ENCODE data around the gene MORN1. TPM values are rescaled to one million over a fixed set of nuclear protein-coding genes. Genes with fewer than 3 reads are reported as not detected.

Gene MORN1
- total RNA-seq, 2 experiments from 2014 or later, result 5.9 to 6.6 TPM

GRCh38 chr1:2290595-2291510 is 100.5 kb downstream of the MORN1 start:
- intact Hi-C loops (cut with micrococcal nuclease), result loop anchor here (1.0 to 5.0 kb wide), 2 partner anchors 10 to 59 kb away; no protein-coding TSS in a partner anchor
- Mint-ChIP-seq H3K36me3 (ENCODE audit: low read depth) (peaks cover 5% of the 10 kb centered on the region), H3K4me1 (ENCODE audit: low read depth) (peaks cover 78% of the 10 kb centered on the region), H3K9me3 (no peaks in the 10 kb centered on the region), H3K27ac (peak overlapping the region; percentile 95), H3K27me3 (no peaks in the 10 kb centered on the region), H3K4me3 (peak overlapping the region; percentile 76)
- TF ChIP-seq CTCF (IDR thresholded peaks at IDR 0.05), result no peak
- DNase-seq, result peak; percentile 98
- peak; percentile 92 for ATAC-seq
- POLR2A ChIA-PET, result interaction anchor here (0.6 to 4.1 kb wide), 10 partner anchors 9 to 125 kb away, joined by 3 to 23 read pairs (median 4); partner anchors contain the start of genes MORN1 and RER1
- CTCF ChIA-PET, result interaction anchor here (0.8 to 3.2 kb wide), 9 partner anchors 9 to 246 kb away, joined by 3 to 15 read pairs (median 4); no protein-coding TSS in a partner anchor

DNA sequence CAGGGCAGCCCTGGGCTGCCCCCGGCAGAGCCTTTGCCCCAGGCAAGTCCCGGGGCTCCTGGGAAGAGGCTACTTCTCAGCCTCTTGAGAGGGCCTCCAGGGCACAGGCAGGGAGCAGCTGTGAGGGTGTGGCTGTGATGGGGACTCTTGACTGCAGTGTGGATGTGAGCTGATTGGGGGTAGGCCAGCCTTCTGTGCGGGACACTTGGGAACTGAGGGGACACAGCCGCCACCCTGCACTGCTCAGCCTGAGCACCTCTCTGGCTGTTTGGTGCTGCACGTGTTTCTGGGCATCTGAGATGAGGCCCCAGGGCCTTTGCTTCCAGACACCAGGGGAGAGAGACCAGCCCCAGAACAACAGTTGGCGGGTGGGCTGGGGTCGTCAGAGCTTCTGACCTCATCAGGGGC is 101.2 kb downstream of the MORN1 start:
- DNase-seq (no peak), ATAC-seq (peak; percentile 52)
- H3K9me3 Mint-ChIP-seq, result no peaks in the 10 kb centered on the region
- H3K4me3 Mint-ChIP-seq, result peak overlapping the region; percentile 76
- POLR2A ChIA-PET, result interaction anchor here (0.5 to 4.1 kb wide), 6 partner anchors 10 to 126 kb away, joined by 3 to 23 read pairs (median 6); no protein-coding TSS in a partner anchor
- no peak for TF ChIP-seq CTCF (IDR thresholded peaks at IDR 0.05)
- no peaks in the 10 kb centered on the region for H3K27me3 Mint-ChIP-seq
- H3K36me3 Mint-ChIP-seq (ENCODE audit: low read depth), result peaks cover 5% of the 10 kb centered on the region
- H3K4me1 Mint-ChIP-seq (ENCODE audit: low read depth), result peaks cover 71% of the 10 kb centered on the region
- CTCF ChIA-PET, result interaction anchor here (1.0 to 3.2 kb wide), 7 partner anchors 10 to 95 kb away, joined by 4 to 15 read pairs (median 7); no protein-coding TSS in a partner anchor
- peak overlapping the region; percentile 95 for H3K27ac Mint-ChIP-seq
- intact Hi-C loops (cut with micrococcal nuclease), result loop anchor here (1.0 to 5.0 kb wide), 2 partner anchors 11 to 58 kb away; no protein-coding TSS in a partner anchor

DNA sequence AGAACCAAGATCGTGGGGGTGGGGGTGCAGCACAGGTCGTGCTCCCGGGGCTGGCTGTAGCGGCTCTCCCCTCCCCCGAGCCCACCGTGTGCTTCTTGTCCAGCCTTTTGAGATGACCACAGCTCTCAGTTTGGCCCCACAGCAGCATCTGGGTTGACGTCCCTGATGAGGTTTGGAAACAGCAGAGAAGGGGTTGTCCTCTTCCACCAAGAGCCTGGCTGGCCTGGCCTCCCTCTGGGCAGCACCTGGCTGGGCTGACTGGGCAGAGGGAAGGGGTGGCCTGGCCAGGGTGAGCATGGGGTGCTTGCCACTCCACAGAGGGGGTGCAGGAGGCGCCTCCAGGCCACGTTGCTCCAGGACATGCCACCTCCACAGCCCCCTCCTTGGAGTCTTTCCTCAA is 101.7 kb downstream of the MORN1 start:
- ChIA-PET CTCF (interaction anchor here (1.1 to 3.2 kb wide), 3 partner anchors 11 to 95 kb away, joined by 4 to 15 read pairs (median 5); partner anchors contain the start of gene FAAP20), POLR2A (interaction anchor here (0.5 to 4.1 kb wide), 8 partner anchors 9 to 127 kb away, joined by 3 to 22 read pairs (median 4); no protein-coding TSS in a partner anchor)
- H3K36me3 Mint-ChIP-seq (ENCODE audit: low read depth), result peaks cover 5% of the 10 kb centered on the region
- intact Hi-C loops (cut with micrococcal nuclease), result loop anchor here (1.0 to 5.0 kb wide), 2 partner anchors 12 to 57 kb away; no protein-coding TSS in a partner anchor
- H3K9me3 Mint-ChIP-seq, result no peaks in the 10 kb centered on the region
- DNase-seq (no peak), ATAC-seq (no peak)
- H3K27ac Mint-ChIP-seq, result peak overlapping the region; percentile 95
- TF ChIP-seq CTCF (IDR thresholded peaks at IDR 0.05), result no peak
- H3K27me3 Mint-ChIP-seq, result no peaks in the 10 kb centered on the region
- peak overlapping the region; percentile 76 for H3K4me3 Mint-ChIP-seq
- H3K4me1 Mint-ChIP-seq (ENCODE audit: low read depth), result peaks cover 67% of the 10 kb centered on the region

DNA sequence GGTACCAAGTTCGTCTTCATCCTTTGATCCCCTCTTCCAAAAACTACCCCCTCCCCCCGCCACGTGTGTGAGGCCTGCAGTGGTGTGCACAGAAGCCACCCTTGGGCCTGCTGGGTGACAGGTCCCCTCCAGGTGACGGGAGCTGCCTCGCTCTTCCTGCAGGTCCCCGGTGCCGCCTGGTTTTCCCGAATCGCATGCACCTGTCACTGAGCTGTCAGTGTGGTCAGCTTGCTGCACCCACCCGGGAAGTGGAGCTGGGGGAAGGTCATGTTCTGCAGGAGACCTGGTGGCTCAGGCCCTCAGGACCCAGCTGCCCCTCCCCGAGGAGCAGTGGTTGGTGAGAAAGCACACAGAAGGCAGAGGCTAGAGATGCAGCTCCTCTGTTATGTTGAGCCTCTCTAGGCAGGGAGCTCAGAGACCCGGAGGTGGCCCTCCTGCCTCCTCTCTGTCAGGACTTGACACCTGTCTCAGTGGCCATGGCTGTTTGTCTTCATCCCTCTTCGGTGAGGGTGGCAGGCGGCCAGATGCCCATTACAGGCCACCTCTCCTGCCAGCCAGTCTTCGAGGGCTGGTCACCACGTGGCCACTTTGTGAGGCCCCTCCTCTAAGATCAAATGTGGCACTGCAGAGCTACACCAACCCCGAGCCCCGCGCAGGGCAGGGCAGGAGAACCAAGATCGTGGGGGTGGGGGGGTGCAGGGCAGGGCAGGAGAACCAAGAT is 102.4 kb downstream of the MORN1 start:
- Mint-ChIP-seq H3K27ac (peak overlapping the region; percentile 67), H3K4me1 (ENCODE audit: low read depth) (peaks cover 61% of the 10 kb centered on the region), H3K9me3 (no peaks in the 10 kb centered on the region), H3K36me3 (ENCODE audit: low read depth) (peaks cover 6% of the 10 kb centered on the region), H3K4me3 (no peak overlapping the region), H3K27me3 (no peaks in the 10 kb centered on the region)
- TF ChIP-seq CTCF (IDR thresholded peaks at IDR 0.05), result no peak
- POLR2A ChIA-PET, result interaction anchor here (0.7 to 4.1 kb wide), 6 partner anchors 10 to 33 kb away, joined by 3 to 22 read pairs (median 6); no protein-coding TSS in a partner anchor
- CTCF ChIA-PET, result interaction anchor here (1.2 kb wide), 1 partner anchor 94 kb away, joined by 5 read pairs; the partner anchor contains the start of gene FAAP20
- intact Hi-C loops (cut with micrococcal nuclease), result no loop called here
- DNase-seq (no peak), ATAC-seq (no peak)

All from activated CD8-positive, alpha-beta T cell treated with anti-CD3 and anti-CD28 coated beads for 36 hours (primary cell).